HS-27A (cell line): Measurements from ENCODE around the gene TMEM108.

ENCODE experiments used
- DNase-seq: peaks from one replicate; pipeline ENCODE4 v3.0.0-alpha.2; 2012; ENCODE audit warnings: low read depth, missing footprints

TMEM108 gene

GRCh38 chr3:133424937-133425869 is 387.0 kb downstream of the TMEM108 start:
- no peak for DNase-seq

GRCh38 chr3:133425898-133426297 is 387.7 kb downstream of the TMEM108 start:
- no peak for DNase-seq

- DNase-seq, result no peak
Observed at GRCh38 chr3:133426721-133427120, 388.5 kb downstream of the TMEM108 start.

- DNase-seq, result no peak
Observed at GRCh38 chr3:133428552-133428951, 390.4 kb downstream of the TMEM108 start.

- no peak for DNase-seq
Observed at GRCh38 chr3:133429063-133429462, 390.9 kb downstream of the TMEM108 start.

- no peak for DNase-seq
Observed at GRCh38 chr3:133439563-133439962, 401.4 kb downstream of the TMEM108 start.

- no peak for DNase-seq
Observed at GRCh38 chr3:133440652-133441051, 402.5 kb downstream of the TMEM108 start.

- no peak for DNase-seq
Observed at GRCh38 chr3:133441867-133442270, 403.7 kb downstream of the TMEM108 start.

- no peak for DNase-seq
Observed at GRCh38 chr3:133442518-133442917, 404.3 kb downstream of the TMEM108 start.

GRCh38 chr3:133443649-133444422 is 405.6 kb downstream of the TMEM108 start:
- no peak for DNase-seq

- DNase-seq, result no peak
Observed at GRCh38 chr3:133444423-133444774, 406.2 kb downstream of the TMEM108 start.

- no peak for DNase-seq
Observed at GRCh38 chr3:133445108-133445507, 406.9 kb downstream of the TMEM108 start.
